ENCODE measurements around the gene PRDX6. TPM values are rescaled to one million over a fixed set of nuclear protein-coding genes. Genes with fewer than 3 reads are reported as not detected.

Gene PRDX6
- total and polyA plus RNA-seq, 2 of the 8 experiments (the other 6 are each of a cell fraction or from before 2014, with no cell fraction given) = 348 to 677 TPM

GRCh38 chr1:173459885-173460284 is 17.2 kb upstream of the PRDX6 start:
- no peak overlapping the region for H3K4ac ChIP-seq (replicated peaks; ENCODE audit: insufficient read length, low read depth, low read length)
- peaks cover 0 to 18% (median 8%) of the 10 kb centered on the region in 4 experiments; a peak in 7 of 8 replicates for H3K36me3 ChIP-seq (ENCODE audit: control insufficient read depth in 2 of 4, insufficient read depth in 4 of 4, low read length in 3 of 4)
- no peaks in the 10 kb centered on the region for H3K9me3 ChIP-seq (ENCODE audit: insufficient read depth in 2 of 2, low read depth in 1 of 2, low read length in 1 of 2)
- CTCF ChIA-PET (ENCODE audit: partially characterized antibody) = no interaction called here
- H3K79me1 ChIP-seq (ENCODE audit: low read depth, low read length) = no peaks in the 10 kb centered on the region
- no peak overlapping the region for H3K14ac ChIP-seq (ENCODE audit: insufficient read length)
- H4K8ac ChIP-seq (ENCODE audit: extremely low read depth, insufficient read depth, low read length) = no peak overlapping the region
- H2AFZ ChIP-seq (ENCODE audit: low read length) = no peak overlapping the region
- H3K4me3 ChIP-seq (ENCODE audit: extremely low read depth in 1 of 4, insufficient read depth in 2 of 4, low read depth in 3 of 4, low read length in 4 of 4) = no peak overlapping the region
- DNase-seq (ENCODE audit: low read depth in 1 of 2, low spot score in 2 of 2) (no peak), FAIRE-seq (no peak)
- H3K27ac ChIP-seq (ENCODE audit: low read depth, low read length) = 0 out of 2 replicates have a peak overlapping the region, but pooled peaks have one; percentile 7
- H3K23me2 ChIP-seq (ENCODE audit: low read depth, low read length) = no peaks in the 10 kb centered on the region
- no peak overlapping the region for H4K91ac ChIP-seq (replicated peaks; ENCODE audit: insufficient read length, low read length)
- H4K5ac ChIP-seq (ENCODE audit: insufficient read length, low read depth, low read length) = no peak overlapping the region
- H3K9ac ChIP-seq (replicated peaks in 1 of 4; ENCODE audit: extremely low read depth in 1 of 4, low read depth in 3 of 4, low read length in 3 of 4) = no peak overlapping the region
- H3K23ac ChIP-seq (ENCODE audit: insufficient read length) = no peak overlapping the region
- no peaks in the 10 kb centered on the region for H3K27me3 ChIP-seq (replicated peaks in 1 of 4; ENCODE audit: control insufficient read depth in 3 of 4, extremely low read depth in 1 of 4, insufficient read depth in 3 of 4, low read length in 3 of 4)
- peak overlapping the region; percentile 46; the same call in 1 of the 2 replicates for H2BK5ac ChIP-seq (ENCODE audit: low read depth, low read length)
- H2BK120ac ChIP-seq (replicated peaks; ENCODE audit: low read depth, low read length) = peak overlapping the region; percentile 67
- H4K20me1 ChIP-seq (replicated peaks in 1 of 2; ENCODE audit: control insufficient read depth in 1 of 2, insufficient read depth in 2 of 2, low read length in 2 of 2) = no peaks in the 10 kb centered on the region
- 92% methylated on average over 4 of the region's 4 CpGs; no CpG with 5 or more reads in 1 of the 2 experiments for WGBS, 2 experiments (ENCODE audit: extremely low coverage in 1 of 2, insufficient coverage in 1 of 2, insufficient read length in 1 of 2, insufficient replicate concordance in 2 of 2, low coverage in 1 of 2, low lambda C conversion rate in 2 of 2, missing lambda C conversion rate in 1 of 2)
- TF ChIP-seq EGR1 (IDR thresholded peaks at IDR 0.05; ENCODE audit: borderline replicate concordance, low read depth, low read length) (no peak), ASH2L (IDR thresholded peaks at IDR 0.05; ENCODE audit: low read length) (no peak), NANOG (IDR thresholded peaks at IDR 0.05; ENCODE audit: insufficient read depth, low read depth, low read length, poor library complexity, severe bottlenecking) (no peak), POLR2A (IDR thresholded peaks at IDR 0.05; ENCODE audit: control extremely low read depth in 1 of 2, low read depth in 2 of 2, low read length in 2 of 2) (no peak), TEAD4 (IDR thresholded peaks at IDR 0.05; ENCODE audit: low read depth, low read length) (no peak), GABPA (IDR thresholded peaks at IDR 0.05; ENCODE audit: borderline replicate concordance, insufficient read depth, low read length) (no peak), BACH1 (IDR thresholded peaks at IDR 0.05; ENCODE audit: low read length) (no peak), EP300 (IDR thresholded peaks at IDR 0.05; ENCODE audit: borderline replicate concordance in 1 of 2, low read depth in 2 of 2, low read length in 2 of 2) (no peak), POU5F1 (IDR thresholded peaks at IDR 0.05; ENCODE audit: low read depth, low read length) (no peak), MAX (IDR thresholded peaks at IDR 0.05) (no peak), SAP30 (IDR thresholded peaks at IDR 0.05; ENCODE audit: insufficient read depth, insufficient replicate concordance, low read length) (no peak), CREB1 (IDR thresholded peaks at IDR 0.05) (no peak)
- peak overlapping the region; percentile 46; the same call in 1 of the 2 replicates for H2AK5ac ChIP-seq (ENCODE audit: low read depth, low read length)
- peak overlapping the region; percentile 60 for H3K18ac ChIP-seq (ENCODE audit: extremely low read depth, low read length)
- no peak overlapping the region for H2BK15ac ChIP-seq (ENCODE audit: low read length)
- no peak overlapping the region for H2BK12ac ChIP-seq (ENCODE audit: low read depth, low read length)
- POLR2A ChIA-PET (ENCODE audit: partially characterized antibody) = interaction anchor here (1.4 kb wide), 1 partner anchor 25 kb away, joined by 3 read pairs; no protein-coding TSS in a partner anchor
- H2BK20ac ChIP-seq (ENCODE audit: low read length) = 0 out of 2 replicates have a peak overlapping the region, but pooled peaks have one; percentile 32
- peaks cover 2 to 4% (median 3%) of the 10 kb centered on the region in 4 experiments; a peak in 4 of 7 replicates for H3K4me1 ChIP-seq (replicated peaks in 1 of 4; ENCODE audit: control insufficient read depth in 3 of 4, insufficient read depth in 4 of 4, low read length in 3 of 4)
- H3K56ac ChIP-seq (replicated peaks; ENCODE audit: insufficient read length, low read depth, low read length) = no peak overlapping the region
- H3K4me2 ChIP-seq (ENCODE audit: insufficient read depth in 1 of 2, low read depth in 2 of 2, low read length in 2 of 2) = peak overlapping the region in 1 of 2 experiments; percentile 8; a peak in 1 of 4 replicates
- H3K79me2 ChIP-seq (ENCODE audit: control insufficient read depth in 1 of 2, insufficient read depth in 2 of 2, low read length in 2 of 2) = peaks cover 0 to 15% of the 10 kb centered on the region in 2 experiments; a peak in 2 of 4 replicates

Measured in H1 (cell line).